ENCODE measurements around the gene TICRR.
A peak's percentile ranks its signal among the peaks of the same experiment; 100 is the strongest.

TICRR gene

GRCh38 chr15:89629829-89630228, 54.6 kb downstream of the TICRR start:
- no peak for DNase-seq (ENCODE audit: low read depth)

DNA sequence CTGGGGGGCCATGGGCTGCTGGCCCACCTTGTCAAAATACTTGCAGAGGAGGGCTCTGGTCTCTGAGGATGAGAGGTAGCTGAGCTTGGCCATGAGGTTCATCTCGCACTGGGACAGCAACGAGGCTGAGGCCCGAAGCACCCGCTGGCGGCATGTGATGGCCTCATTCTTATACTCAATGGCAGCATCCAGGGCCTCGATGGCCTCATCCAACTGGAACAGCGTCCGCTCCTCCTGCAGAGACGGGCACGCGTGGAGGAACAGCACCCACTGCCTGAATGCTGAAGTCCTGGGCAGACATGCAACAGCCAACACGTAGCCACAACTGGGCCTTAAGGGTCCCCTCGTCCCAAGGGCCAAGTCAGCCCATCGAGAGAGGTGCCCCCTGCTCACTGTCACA, 55.0 kb downstream of the TICRR start:
- DNase-seq (ENCODE audit: low read depth), result no peak

GRCh38 chr15:89630974-89631901, 56.0 kb downstream of the TICRR start:
- DNase-seq (ENCODE audit: low read depth), result no peak

DNA sequence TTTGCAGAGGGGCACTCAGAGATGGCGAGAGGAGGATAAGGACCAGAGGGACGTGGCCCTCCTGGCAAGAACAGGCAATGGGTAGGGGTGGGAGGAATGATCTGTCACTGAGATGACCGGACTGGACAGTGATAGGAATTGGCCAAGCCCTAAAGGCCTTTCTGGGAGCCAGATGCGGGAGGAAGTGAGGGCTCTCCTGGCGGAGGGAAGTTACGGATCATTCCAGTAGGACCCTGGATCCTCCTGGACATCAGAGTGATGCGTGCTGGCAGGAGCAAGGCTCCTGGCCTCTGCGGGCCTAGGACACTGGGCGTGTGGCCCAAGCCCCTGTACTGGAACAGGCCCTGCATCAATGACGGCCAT, 56.6 kb downstream of the TICRR start:
- DNase-seq (ENCODE audit: low read depth), result no peak

DNA sequence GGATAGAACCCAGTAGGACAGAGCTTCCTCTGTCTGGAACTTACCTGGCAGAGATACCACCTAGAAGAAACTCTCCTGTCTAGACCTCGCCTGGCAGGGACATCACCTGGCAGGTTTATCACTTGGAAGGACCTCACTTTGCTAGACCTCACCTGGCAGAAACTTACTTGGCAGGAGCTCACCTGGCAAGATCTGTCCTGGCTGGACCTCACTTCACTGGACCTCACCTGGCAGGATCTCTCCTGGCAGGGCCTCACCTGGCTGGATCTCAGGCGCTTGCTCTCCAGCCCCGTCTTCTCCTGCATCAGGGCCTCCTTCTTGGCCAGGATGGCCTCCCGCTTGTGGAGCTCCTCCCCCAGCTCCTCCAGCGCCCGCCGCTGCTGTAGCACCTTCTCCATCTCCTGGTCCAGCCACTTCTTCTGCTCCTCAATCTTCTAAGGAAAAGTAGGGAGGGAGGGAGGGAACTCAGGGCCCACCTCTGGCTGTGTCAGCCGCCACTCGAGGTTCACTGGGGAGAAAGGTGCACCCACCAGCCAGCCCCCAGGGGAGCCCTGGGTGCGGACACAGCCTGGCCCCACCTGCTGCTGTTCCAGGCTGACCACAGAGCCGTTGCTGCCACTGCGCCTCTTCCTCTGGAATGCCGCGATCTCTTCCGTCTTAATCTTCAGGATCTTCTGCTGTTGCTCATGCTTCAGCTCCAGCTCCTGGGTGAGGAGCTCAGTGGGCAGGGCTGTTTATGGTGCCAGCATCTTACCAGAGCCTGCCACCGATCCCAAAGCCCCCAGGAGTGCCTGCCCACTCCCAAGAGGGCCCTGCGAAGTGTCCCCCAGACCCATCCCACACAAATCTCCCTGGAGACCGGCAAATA, 57.5 kb downstream of the TICRR start:
- no peak for DNase-seq (ENCODE audit: low read depth)

DNA sequence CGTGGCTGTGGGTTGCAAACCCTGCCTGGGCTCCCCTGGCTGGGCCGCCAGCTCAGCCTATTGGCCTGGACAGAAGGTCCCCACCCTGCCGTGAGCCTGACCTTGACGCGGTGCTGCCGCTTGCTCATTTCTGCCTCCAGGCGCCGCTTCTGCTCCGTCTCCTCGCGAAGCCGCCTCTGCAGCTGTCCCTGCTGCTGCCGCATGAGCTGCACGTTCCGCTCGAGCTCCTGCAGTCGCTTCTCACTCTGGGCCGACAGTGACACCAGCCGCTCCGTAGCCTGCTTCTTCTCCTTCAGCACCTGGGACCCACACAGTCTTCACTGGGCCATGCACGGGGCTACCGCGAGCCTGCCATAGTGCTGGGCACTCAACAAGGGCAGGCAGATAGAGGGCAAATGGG, 58.3 kb downstream of the TICRR start:
- no peak for DNase-seq (ENCODE audit: low read depth)

DNA sequence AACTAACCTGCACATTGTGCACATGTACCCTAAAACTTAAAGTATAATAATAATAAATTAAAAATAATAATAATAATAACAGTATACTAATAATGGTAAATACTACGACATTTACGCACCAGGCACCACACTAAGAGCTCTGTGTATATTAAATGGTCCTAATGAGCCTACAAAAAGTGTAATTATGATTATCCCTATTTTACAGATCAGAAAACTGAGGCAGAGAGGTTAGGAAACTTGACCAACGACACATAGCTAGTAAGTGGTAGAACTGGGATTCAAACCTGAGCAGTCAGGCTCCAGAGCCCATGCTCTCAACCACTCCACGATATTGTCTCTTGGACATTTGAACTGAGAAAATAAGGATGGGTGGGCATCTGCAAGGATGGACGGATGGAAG, 65.0 kb downstream of the TICRR start:
- no peak for DNase-seq (ENCODE audit: low read depth)

GRCh38 chr15:89641053-89641452, 65.8 kb downstream of the TICRR start:
- no peak for DNase-seq (ENCODE audit: low read depth)

GRCh38 chr15:89642106-89642505, 66.8 kb downstream of the TICRR start:
- DNase-seq (ENCODE audit: low read depth), result no peak

GRCh38 chr15:89645680-89646079, 70.4 kb downstream of the TICRR start:
- no peak for DNase-seq (ENCODE audit: low read depth)

- DNase-seq (ENCODE audit: low read depth), result no peak
Measured at GRCh38 chr15:89646416-89647141, 71.3 kb downstream of the TICRR start.

GRCh38 chr15:89647191-89647851, 72.1 kb downstream of the TICRR start:
- peak; percentile 24 for DNase-seq (ENCODE audit: low read depth)

DNA sequence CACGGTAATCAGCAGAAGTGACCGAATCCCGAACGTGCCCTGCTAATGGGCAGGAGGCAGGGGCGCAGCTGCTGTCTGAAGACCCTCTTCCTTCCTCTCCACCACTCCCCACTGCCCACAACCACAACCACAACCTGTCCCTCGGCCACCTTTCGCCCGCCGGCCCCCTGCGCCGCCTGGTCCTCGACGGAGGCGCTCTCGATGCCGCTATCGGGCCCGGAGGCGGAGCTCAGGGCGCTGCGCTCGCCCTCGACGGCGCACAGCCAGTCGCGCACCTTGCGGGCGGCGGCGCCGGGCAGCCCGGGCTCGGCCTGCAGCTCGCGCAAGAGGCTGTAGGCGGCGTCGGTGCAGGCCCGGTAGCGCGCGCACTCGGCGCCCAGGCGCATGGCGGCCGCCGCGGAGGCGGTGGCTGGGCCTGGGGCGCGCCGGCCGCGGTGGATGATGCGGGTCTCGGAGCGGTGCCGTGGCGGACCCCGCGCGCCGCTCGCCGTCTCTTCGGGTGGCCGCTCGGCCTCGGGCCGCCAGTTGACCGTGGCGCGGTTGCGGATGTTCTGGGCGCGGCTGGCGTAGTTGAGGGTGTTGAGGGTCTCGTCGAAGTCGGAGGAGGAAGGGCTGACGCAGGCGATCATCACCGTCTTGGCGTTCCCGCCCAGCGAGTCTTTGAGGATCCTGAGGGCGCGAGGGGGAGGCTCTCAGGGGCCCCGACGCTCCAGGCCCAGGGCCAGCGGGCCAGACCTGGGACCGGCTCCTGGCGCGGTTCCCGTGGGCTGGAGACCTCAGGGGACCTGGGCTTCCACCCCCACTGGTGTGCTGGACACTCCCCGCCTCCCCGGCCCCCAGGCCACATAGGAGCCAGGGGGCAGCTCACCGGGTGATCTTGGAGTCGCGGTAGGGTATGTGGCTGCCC, 73.1 kb downstream of the TICRR start:
- no peak for DNase-seq (ENCODE audit: low read depth)

GRCh38 chr15:89649013-89649625, 73.8 kb downstream of the TICRR start:
- DNase-seq (ENCODE audit: low read depth), result no peak

- DNase-seq (ENCODE audit: low read depth), result no peak
Measured at GRCh38 chr15:89649716-89650115, 74.4 kb downstream of the TICRR start.

DNA sequence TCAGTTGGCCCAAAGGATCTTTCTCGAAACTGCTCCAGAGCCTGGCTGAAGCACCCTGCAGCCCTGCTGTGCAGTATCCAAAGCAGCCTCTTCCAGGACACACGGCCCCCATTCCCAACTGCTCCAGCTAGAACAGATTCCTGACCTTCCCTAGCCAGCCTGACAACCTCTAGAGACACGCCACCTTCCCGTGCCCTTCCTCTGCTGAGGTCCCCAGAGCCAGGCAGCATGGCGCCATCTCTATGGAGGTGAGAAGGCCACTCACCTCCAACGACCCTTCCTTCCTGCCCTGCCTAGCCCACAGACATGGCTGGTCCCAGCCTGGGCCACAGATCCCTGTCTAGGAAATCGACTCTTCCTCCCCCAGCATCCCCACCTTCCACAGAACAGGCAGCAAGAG, 76.9 kb downstream of the TICRR start:
- no peak for DNase-seq (ENCODE audit: low read depth)

GRCh38 chr15:89652666-89653065, 77.4 kb downstream of the TICRR start:
- DNase-seq (ENCODE audit: low read depth), result no peak

GRCh38 chr15:89653578-89653977, 78.3 kb downstream of the TICRR start:
- no peak for DNase-seq (ENCODE audit: low read depth)

DNA sequence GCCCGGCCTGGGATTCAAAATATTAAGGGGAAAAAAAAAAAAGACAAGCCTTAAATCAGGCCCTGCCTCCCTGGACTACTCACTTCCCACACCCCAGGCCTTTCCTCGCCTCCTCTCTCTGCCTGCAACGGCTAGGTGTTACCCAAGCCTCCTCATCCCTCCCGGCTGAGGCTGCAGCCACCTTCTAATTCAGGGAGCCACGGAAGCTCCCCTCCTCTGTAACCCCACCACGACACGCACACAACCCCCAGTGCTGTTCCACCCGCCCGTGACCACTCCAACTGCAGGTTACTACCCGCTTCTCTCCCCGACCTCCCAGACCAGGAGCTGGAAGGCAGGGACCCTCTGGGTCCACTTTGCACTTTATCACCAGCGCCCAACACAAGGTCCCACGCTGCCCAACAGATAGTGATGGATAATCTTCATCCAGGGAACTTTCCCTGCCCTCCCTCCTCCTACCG, 79.1 kb downstream of the TICRR start:
- no peak for DNase-seq (ENCODE audit: low read depth)
